DND-41 (cell line): Measurements from ENCODE around the gene CLDN20.
"Not testable (repeated sequence)": the region's sequence is repeated elsewhere in the genome, so short reads cannot be mapped to it uniquely, and the experiment has no call there.

Source experiments
- ATAC-seq: fragments of 200-7000 bp; cut with Tn5 transposase; 3 replicates; pipeline ENCODE4 v1.9.1; 2021; ENCODE audit warnings: low read depth; ENCODE audit not compliant: insufficient read depth
- DNase-seq: peaks from one replicate; pipeline ENCODE4 v3.0.0-alpha.2; 2020
- H2AFZ ChIP-seq: 2 replicates; pipeline ENCODE4 v1.6.0; 2012; ENCODE audit warnings: low read depth, low read length
- H3K27ac ChIP-seq: 2 replicates; pipeline ENCODE4 v1.5.1; 2012; ENCODE audit warnings: low read length, inconsistent platforms
- H3K27me3 ChIP-seq: fragments of 200-600 bp; sonication (generic); 2 replicates; pipeline ENCODE4 v1.6.0; 2012; ENCODE audit warnings: low read length, mild to moderate bottlenecking, inconsistent platforms; ENCODE audit not compliant: insufficient read depth, poor library complexity
- H3K36me3 ChIP-seq: 2 replicates; pipeline ENCODE4 v1.5.1; 2012; ENCODE audit warnings: low read length, inconsistent platforms; ENCODE audit not compliant: insufficient read depth
- H3K4me1 ChIP-seq: 2 replicates; pipeline ENCODE4 v1.5.1; 2012; ENCODE audit warnings: mild to moderate bottlenecking, low read length; ENCODE audit not compliant: insufficient read depth
- H3K4me2 ChIP-seq: 2 replicates; pipeline ENCODE4 v1.6.0; 2012; ENCODE audit warnings: mild to moderate bottlenecking, moderate library complexity, low read length, inconsistent platforms; ENCODE audit not compliant: insufficient read depth
- H3K4me3 ChIP-seq, 2 experiments: fragments of 200-600 bp in 1 of 2; shearing (Covaris generic) in 1 of 2; 2 replicates each; pipeline ENCODE4 v1.5.1; 2012 to 2016; ENCODE audit warnings: inconsistent platforms in 2 of 2, low read length in 2 of 2, mild to moderate bottlenecking in 2 of 2, low read depth in 1 of 2, moderate library complexity in 1 of 2
- H3K79me2 ChIP-seq: 2 replicates; pipeline ENCODE4 v1.6.0; 2012; ENCODE audit warnings: low read length, inconsistent platforms; ENCODE audit not compliant: insufficient read depth
- H3K9ac ChIP-seq: 2 replicates; pipeline ENCODE4 v1.6.0; 2012; ENCODE audit warnings: low read depth, mild to moderate bottlenecking, inconsistent platforms, low read length, moderate library complexity
- H3K9me3 ChIP-seq: 2 replicates; pipeline ENCODE4 v1.5.1; 2012; ENCODE audit warnings: low read length, moderate library complexity, mild to moderate bottlenecking, inconsistent platforms; ENCODE audit not compliant: insufficient read depth, severe bottlenecking
- H4K20me1 ChIP-seq: 2 replicates; pipeline ENCODE4 v1.6.0; 2012; ENCODE audit warnings: low read length; ENCODE audit not compliant: insufficient read depth
- EZH2 ChIP-seq: IDR thresholded peaks from 3 replicates; pipeline ENCODE4 v1.6.1; 2012; ENCODE audit warnings: borderline replicate concordance, low read depth, mild to moderate bottlenecking, moderate library complexity, low read length, inconsistent platforms; ENCODE audit not compliant: severe bottlenecking
- TF ChIP-seq, protein P1 (sequence below): IDR thresholded peaks from 2 replicates; pipeline ENCODE4 v1.5.1; 2012; ENCODE audit warnings: borderline replicate concordance, low read length, moderate library complexity, mild to moderate bottlenecking; ENCODE audit not compliant: poor library complexity, severe bottlenecking; ENCODE audit errors: extremely low read depth

Gene CLDN20

DNA sequence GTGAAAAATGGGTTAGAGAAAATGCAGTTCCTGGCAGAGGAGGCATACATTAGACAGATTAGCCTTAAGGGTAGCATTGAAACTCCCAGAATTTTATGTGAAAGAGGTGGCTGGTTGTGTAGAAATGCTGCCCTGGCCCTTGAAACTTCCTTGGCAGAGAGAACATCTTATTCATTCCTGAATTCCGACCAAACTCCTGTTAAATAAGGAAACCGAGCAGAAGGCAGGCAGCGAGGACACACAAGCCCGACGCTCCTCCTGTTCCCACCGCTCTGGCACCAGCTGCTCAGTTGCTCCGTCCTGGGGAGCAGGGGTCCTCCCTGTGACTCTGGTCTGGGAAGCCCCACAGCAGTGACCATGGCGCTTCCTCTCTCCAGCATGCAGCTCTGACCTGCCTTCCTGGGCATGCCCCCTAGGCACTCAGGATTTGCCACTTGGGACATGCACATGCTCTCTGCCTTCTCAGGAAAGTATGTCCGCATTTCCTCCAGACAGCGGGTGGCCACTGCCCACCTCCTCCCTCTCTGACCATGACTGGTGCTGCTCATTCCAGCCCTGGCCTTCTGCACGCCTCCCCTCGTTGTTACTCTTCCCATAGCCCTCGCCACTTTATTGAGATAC lies 35.2 kb upstream of the CLDN20 start:
- H3K9ac ChIP-seq, result no peak overlapping the region
- no peaks in the 10 kb centered on the region for H3K36me3 ChIP-seq
- H2AFZ ChIP-seq, result no peak overlapping the region
- peaks cover 3% of the 10 kb centered on the region for H3K27me3 ChIP-seq
- H3K79me2 ChIP-seq, result no peaks in the 10 kb centered on the region
- no peak overlapping the region for H3K27ac ChIP-seq
- H4K20me1 ChIP-seq, result no peaks in the 10 kb centered on the region
- H3K4me3 ChIP-seq, result no peak overlapping the region
- ATAC-seq (no peak), DNase-seq (no peak)
- H3K4me1 ChIP-seq, result no peaks in the 10 kb centered on the region
- H3K4me2 ChIP-seq, result no peak overlapping the region
- H3K9me3 ChIP-seq, result no peaks in the 10 kb centered on the region
- TF ChIP-seq, protein P1, sequence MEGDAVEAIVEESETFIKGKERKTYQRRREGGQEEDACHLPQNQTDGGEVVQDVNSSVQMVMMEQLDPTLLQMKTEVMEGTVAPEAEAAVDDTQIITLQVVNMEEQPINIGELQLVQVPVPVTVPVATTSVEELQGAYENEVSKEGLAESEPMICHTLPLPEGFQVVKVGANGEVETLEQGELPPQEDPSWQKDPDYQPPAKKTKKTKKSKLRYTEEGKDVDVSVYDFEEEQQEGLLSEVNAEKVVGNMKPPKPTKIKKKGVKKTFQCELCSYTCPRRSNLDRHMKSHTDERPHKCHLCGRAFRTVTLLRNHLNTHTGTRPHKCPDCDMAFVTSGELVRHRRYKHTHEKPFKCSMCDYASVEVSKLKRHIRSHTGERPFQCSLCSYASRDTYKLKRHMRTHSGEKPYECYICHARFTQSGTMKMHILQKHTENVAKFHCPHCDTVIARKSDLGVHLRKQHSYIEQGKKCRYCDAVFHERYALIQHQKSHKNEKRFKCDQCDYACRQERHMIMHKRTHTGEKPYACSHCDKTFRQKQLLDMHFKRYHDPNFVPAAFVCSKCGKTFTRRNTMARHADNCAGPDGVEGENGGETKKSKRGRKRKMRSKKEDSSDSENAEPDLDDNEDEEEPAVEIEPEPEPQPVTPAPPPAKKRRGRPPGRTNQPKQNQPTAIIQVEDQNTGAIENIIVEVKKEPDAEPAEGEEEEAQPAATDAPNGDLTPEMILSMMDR, result no peak
- TF ChIP-seq EZH2, result no peak

DNA sequence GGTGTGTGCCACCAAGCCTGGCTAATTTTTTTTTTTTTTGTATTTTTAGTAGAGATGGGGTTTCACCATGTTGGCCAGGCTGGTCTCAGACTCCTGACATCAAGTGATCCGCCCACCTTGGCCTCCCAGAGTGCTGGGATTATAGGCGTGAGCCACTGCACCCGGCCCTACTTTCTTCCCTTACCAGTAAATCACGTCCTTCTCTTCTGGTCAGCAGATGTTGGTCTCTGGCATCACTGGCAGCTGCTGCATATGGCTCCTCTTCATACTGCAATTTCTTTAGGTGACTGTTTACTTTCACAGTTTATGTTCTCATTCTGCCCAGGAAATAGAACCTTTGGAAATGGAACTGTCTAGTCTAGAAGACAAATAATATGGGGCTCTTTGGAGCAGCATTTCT lies 32.8 kb upstream of the CLDN20 start:
- H3K9ac ChIP-seq, H3K27me3 ChIP-seq, H3K36me3 ChIP-seq, H2AFZ ChIP-seq, H4K20me1 ChIP-seq, H3K4me2 ChIP-seq, H3K4me1 ChIP-seq, H3K27ac ChIP-seq, H3K4me3 ChIP-seq, ATAC-seq, DNase-seq, H3K79me2 ChIP-seq, H3K9me3 ChIP-seq: not testable (repeated sequence)

DNA sequence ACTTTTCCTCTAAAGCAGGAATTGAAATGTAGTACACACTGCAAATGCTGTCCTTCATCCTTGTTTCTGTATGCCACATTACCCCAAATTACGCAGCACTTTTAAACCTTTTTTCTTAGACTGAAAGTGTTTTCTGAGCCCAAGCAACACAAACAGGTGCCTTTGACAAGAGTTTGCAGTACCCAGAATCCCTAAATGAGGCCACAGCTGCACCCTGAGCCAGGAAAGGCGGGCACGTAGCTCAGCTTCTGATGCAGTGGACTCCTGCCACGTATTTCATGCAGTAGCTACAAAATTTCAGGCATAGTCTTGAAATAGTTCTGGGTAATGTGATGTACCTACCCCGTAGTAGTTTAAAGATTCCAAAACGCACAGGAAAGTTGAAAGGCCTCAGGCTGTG lies 31.0 kb upstream of the CLDN20 start:
- Histone ChIP-seq H3K4me2 (no peak overlapping the region), H3K27ac (no peak overlapping the region), H3K36me3 (no peaks in the 10 kb centered on the region), H3K79me2 (no peaks in the 10 kb centered on the region), H3K9me3 (peaks cover 2% of the 10 kb centered on the region), H3K9ac (no peak overlapping the region), H3K4me3 (no peak overlapping the region), H3K27me3 (peaks cover 3% of the 10 kb centered on the region), H4K20me1 (no peaks in the 10 kb centered on the region), H3K4me1 (no peaks in the 10 kb centered on the region), H2AFZ (no peak overlapping the region)
- TF ChIP-seq, protein P1, result no peak
- TF ChIP-seq EZH2, result no peak
- DNase-seq (no peak), ATAC-seq (no peak)

- ATAC-seq (no peak), DNase-seq (no peak)
- H3K9me3 ChIP-seq, result peaks cover 2% of the 10 kb centered on the region
- no peak overlapping the region for H3K9ac ChIP-seq
- H3K36me3 ChIP-seq, result no peaks in the 10 kb centered on the region
- H3K79me2 ChIP-seq, result no peaks in the 10 kb centered on the region
- no peak overlapping the region for H3K27ac ChIP-seq
- H3K4me3 ChIP-seq, result no peak overlapping the region
- H3K27me3 ChIP-seq, result no peaks in the 10 kb centered on the region
- no peak overlapping the region for H2AFZ ChIP-seq
- H3K4me1 ChIP-seq, result no peaks in the 10 kb centered on the region
- no peaks in the 10 kb centered on the region for H4K20me1 ChIP-seq
- H3K4me2 ChIP-seq, result no peak overlapping the region
- TF ChIP-seq EZH2, result no peak
- TF ChIP-seq, protein P1, result no peak
These were observed 29.6 kb upstream of the CLDN20 start for GRCh38 chr6:155234167-155234566.
